ENCODE measurements around the gene PRKRA.

- TF ChIP-seq CTCF (IDR thresholded peaks at IDR 0.05; ENCODE audit: insufficient read depth, low read length, poor library complexity, severe bottlenecking) = no peak
- TF ChIP-seq EZH2phosphoT487 (conservative IDR thresholded peaks at IDR 0.05; ENCODE audit: low read length) = no peak
Measured at GRCh38 chr2:178395941-178396570, 54.9 kb downstream of the PRKRA start.
